Lung microvascular endothelial cell (primary cell): Measurements from ENCODE around the gene E2F4. TPM values are rescaled to one million over a fixed set of nuclear protein-coding genes. Genes with fewer than 3 reads are reported as not detected.
A peak's percentile ranks its signal among the peaks of the same experiment; 100 is the strongest.

Experiments
- DNase-seq, 2 donors: peaks; one replicate each; pipeline versions ENCODE4 v3.0.0 to v3.0.0-alpha.2; 2010; ENCODE audit warnings: low read depth in 2 of 2
- total RNA-seq: library from RNA; depleted of rRNA; stranded (reverse); fragments of >200 nt; gene quantifications from 2 replicates; pipeline ENCODE4 v1.2.1, GENCODE V29; 2014

The E2F4 gene
- total RNA-seq, 1 donor from 2014 or later: 60.3 TPM

DNA sequence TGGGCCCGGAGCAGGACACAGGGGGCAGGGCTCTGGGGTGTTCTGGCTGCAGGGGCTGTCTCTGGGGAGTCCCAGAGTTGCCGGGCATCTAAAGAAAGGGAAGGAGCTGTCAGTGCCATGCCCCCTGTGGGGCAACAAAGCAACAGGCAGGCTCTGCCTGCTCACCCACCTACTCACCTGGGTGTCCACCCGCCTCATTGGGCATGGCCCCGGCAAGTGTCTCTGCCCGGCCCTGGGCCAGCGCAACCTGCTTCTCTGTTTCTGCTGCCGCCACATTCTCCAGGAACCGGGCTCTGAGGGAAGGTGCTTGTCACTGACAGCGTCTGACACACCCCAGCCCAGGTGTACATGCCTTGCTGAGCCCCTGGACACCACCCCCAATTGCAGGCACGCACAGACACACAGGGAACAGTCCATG, 42.2 kb downstream of the E2F4 start:
- no peak for DNase-seq

DNA sequence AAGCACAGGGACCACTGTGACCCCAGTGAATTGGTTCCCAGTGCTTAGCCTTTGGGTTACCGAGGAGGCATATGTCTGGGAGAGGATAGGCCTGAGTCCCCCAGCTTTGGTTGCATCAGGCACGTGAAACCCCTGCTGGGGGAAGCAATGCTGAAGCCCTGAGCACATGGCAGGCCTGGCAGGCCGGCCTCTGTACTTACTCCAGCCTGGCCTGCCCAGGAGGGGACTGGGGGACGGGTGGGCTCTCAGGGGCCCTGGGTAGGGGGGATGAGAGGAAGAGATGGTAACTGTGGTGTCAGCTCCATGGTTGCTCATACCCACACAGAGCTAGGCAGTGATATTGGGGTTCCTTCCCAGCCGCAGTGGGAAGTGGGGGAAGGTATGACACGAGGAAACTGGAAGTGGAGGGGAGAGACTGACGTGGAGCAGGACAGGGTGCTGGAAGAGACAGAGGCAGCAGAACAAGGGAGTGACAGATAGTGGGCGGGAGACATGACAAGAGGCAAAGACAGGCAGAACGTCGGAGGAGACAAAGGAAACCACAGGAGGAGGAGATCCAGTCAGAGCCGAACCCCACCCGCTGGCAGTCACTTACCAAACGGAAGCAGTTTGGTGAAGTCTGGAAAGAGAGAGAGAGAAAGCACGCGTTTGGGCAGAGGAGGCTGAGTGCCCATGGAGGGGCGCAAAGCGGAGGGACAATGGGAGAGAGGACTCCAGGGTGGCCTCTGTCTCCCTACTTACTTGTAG, 44.0 kb downstream of the E2F4 start:
- no peak for DNase-seq

DNA sequence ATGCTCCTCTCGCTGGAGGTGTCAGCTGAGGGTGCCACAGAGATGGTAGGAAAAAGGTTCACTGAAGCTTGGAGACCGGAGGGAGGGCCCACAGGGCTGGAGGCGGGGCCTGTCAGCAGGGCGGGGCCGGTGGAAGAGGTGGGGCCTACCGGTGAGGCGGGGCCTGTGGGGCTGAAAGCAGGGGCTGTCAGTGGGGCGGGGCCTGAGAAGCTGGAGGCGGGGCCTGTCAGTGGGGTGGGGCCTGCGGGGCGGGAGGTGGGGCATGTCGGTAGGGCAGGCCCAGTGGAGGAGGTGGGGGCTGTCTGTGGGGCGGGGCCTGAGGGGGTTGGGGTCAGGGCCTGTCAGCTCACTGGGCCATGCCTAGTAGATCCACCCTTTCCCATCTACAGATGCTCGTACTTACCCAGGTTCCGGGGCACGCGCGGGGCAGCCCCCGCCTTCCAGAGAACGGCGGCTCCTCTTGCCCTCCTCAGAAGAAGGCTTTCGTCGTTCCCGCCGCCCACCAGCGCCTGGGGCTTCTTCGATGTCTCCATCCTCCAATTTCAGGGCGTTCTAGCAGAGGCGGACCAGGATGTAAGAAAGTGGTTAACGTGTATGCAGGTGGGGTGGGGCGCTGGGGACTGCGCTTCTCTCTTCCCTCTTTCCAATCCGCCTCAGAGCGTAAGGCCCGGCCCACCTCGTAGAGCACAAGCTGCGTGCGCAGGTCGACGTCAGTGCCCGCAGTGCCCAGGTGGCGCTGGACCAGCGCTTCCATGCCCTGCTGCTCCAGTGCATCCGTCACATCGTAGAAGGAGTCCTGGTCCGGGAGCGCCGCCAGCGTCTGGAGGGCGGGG, 44.8 kb downstream of the E2F4 start:
- DNase-seq: peak; percentile 72 to 77

- DNase-seq: no peak
These were observed 45.7 kb downstream of the E2F4 start for GRCh38 chr16:67237396-67238277.

GRCh38 chr16:67238278-67238575, 46.3 kb downstream of the E2F4 start:
- no peak for DNase-seq

DNA sequence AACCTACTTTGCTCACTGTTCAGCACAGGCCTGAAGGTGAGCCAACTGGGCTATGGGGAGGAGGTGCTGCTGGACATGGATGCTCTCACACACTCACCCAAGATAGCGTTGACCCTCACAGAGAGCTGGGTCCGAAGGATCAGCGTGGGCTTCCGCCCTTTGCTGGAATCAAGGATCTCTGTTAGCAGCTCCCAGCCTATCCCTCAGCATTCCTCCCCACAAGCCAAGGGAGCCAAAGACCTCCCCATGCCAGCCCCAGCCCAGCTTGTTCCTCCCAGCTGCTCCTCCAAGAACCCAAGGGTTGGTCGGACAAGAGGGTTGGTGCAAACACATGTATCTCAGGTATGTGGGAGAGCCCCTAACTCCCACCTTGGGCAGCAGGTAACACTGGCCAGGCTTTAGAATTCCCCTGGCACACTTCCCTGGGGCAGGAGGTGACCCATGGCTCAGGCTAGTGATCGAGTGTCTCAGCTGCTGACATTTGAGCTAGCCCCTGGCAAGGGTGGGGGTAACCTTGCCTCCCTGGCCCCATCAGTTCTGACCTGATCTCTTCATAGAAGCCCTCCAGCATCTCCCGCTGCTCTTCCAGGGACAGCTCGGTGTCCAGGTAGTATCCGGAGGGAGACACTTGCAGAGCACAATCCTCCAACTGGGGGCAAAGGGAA, 47.0 kb downstream of the E2F4 start:
- no peak for DNase-seq

GRCh38 chr16:67240506-67240905, 48.6 kb downstream of the E2F4 start:
- no peak for DNase-seq

DNA sequence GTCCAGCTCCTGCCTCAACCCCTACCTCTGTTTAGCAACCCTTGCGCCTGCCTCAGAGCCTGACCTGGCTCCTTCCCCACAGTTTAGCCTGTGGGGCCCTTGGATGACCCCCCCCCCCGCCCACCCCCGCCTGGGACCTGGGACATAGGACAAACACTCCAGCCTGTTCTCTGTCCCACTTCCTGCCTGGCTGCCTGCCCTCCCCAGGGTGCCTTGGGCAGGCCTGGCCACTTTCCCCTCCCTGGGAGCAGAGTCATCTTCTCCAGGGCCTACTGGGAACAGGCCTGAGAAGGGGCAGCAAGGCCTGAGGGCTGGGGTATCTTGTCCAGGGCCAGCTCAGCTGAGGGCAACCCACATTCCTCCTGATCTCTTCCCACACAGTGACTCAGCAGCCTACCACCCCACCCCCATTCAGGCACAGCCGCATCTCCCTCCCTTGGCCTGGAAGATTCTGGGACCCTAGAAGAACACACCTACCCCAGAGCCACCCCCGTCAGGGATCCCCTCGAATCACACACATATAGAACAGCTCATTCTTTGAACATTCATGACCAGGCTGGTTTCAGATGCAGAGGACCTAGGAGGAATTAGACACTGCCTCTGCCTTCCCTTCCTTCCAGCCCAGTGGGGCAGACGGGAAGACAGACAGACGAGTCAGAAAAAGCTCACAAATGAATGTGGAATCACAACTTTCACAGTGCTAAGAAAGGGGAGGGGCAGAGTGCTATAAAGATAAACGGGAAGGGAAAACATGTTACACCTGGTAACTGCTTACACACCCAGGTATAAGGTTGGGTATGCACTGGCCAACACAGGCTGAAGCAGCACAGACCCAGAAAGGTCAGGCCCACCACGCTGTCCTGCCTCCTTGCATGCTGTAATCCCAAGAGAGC, 49.3 kb downstream of the E2F4 start:
- DNase-seq: peak; percentile 48 to 64

DNA sequence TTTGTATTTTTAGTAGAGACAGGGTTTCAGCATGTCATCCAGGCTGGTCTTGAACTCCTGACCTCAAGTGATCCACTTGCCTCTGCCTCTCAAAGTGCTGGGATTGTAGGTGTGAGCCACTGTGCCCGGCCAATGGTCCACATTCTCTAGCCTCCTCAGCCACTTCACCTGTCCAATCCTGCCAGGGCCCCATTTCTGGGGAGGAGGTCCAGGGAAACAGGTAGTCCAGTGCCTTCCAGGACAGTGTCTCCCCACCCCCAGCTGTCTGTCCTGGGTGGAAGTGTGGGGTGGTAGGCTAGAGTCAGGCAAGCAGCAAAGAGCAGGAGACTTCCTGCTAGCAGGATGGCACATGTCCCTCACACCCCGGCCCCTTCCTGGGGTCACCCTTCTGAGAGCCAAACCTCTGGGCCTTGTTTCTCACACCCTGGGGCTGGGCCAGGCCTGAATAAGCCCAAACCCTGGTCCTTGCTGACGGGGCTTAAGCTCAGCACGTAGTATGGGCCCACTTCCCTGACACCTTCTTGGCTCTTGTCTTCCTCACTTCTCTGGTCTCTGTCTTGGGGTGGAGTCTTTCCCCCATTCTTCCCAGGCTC, 50.3 kb downstream of the E2F4 start:
- no peak for DNase-seq

DNA sequence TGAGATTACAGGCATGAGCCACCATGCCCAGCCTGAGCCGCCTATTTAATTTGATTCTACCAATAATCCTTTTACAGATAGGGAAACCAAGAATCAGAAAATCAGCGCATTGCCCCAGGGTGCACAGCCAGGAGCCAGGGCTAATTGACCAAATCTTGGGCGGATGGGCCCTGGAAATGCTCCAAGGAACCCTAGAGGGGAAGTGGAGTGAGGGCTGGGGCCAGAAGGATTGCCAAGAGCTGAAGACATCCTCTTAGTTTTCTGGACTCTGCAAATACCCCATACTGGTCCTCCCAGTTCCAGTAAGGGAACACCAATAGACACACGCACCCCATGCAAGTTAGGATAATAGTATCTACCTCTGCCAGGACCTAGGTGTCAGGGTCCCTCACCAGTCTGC, 51.5 kb downstream of the E2F4 start:
- no peak for DNase-seq

DNA sequence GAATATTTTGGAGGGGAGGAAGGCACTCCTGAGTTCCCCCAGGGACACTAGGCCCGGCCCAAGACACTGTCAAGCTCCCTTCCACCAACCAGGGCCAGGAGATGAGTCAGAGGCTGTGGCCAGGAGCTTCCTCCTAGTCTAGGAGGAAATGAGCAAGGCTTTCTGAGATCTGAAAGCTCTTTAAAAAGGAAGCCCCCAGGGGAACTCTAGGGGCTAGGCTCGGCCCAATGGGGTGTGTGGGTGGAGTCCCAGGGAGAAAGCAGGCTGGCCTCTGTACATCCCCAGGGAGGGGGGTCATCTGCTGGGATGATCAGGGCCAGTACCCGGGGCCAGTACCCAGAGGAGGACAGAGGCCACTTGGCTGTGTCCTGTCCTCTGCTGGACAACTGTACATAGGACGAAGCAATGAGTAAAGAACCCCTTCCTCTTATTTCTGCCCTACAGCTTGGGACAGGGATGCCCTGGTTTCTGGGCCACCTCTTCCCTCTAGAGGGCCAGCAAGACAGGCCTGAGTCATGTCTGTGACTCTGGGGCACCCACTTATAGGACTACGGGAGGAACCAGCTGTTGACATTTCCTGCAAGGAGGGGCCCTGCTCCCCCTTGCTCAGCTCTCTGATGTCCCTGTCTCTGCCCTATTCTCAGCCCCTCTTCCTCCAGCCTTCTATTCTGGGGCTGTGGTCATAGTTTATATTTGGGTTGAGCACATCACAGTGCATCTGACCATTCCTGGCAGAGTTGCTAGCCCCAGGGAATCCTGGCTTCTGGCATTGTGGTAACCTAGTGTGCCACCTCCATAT, 52.6 kb downstream of the E2F4 start:
- DNase-seq: peak in 1 of 2 donors; percentile 94

GRCh38 chr16:67245186-67245585, 53.2 kb downstream of the E2F4 start:
- no peak for DNase-seq

DNA sequence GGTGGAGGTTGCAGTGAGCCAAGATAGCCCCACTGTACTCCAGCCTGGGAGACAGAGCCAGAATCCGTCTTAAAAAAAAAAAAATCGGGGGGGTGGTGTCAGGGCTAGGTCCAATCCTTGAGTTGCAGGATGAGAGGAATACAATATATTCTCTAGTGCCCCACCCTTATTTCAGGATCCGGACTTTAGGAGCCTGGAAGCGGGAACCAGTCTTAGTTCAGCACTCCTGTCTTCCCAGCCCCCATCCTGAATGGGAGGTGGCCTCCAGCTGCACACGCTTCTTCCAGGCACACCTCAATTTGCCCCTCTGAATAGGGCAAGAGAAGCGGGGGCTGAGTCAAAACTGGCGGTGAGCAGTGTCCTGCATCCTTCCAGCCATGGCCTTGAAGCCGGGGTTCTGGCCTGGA, 53.7 kb downstream of the E2F4 start:
- DNase-seq: no peak

- peak; percentile 78 to 90 for DNase-seq
These were observed 54.3 kb downstream of the E2F4 start for GRCh38 chr16:67246081-67246755.

DNA sequence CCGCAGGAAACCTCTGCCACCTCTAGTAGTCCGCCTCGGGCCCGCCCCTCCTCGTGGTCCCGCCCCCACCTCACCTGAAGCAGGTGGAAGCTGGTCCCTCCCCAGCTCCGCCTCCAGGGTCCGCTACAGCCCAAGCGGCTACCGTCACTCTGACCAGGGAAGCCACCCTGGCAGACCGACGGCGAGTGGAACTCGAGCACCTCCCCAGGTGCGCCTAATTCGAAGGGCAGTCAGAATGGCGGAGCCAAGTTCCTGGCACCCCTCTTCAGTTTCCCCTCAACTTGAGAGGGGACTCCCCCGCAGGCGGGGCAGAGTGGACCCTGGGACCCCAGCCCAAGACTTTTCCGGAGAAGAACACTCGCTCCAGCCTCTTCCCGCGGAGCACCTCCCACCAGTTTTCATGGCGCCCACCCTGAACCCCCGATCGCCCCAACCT, 54.8 kb downstream of the E2F4 start:
- DNase-seq: peak; percentile 25 to 36

GRCh38 chr16:67247192-67248072, 55.5 kb downstream of the E2F4 start, which contains the start of gene FHOD1:
TSS of gene FHOD1 (minus strand) at chr16:67247481. CDS start at chr16:67247410, 71 bp downstream.
- peak; percentile 62 to 97 for DNase-seq

DNA sequence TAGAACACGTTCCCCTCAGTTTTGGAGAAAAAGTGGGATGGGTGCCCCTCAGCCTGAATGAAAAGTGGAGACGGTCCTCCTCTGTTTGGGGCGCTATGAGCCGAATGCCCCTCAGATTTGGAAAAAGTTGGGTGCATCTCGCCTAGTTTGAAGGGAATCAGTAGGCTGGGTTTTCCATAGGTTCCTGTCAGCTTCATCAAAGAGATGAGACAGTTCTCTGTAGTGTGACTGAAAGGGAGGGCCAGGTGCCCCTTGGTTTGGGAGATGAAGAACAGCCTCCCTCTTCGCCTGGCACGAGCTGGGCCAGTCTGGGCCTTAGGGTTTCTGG, 56.1 kb downstream of the E2F4 start:
- no peak for DNase-seq
